Erythroblast (primary cell): ENCODE measurements around the gene NAPA.

Experiments used
- GATA1 ChIP-seq: IDR thresholded peaks from 2 replicates; pipeline ENCODE4 v1.6.1; 2011; ENCODE audit warnings: low read depth, mild to moderate bottlenecking, control low read depth, low read length, moderate library complexity
- POLR2A ChIP-seq: IDR thresholded peaks from 2 replicates; pipeline ENCODE4 v1.6.1; 2011; ENCODE audit warnings: mild to moderate bottlenecking, low read length

DNA sequence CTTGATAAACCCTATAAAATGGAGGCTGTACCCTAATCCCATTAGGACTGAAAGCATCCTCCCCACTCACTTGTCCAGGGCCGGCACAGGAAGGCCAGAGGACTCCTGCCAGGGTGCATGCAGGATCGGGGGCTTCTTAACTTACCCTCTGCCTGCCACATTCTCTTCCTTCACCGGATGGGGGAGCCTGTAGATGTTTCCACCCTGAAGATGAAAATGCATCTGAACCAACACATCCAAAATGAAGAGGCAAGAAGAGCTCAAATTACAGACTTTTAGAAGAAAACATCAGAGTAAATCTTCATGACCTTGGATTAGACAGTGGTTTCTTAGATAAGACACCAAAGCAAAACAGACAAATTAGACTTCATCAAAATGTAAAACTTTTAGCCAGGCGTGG is 25.9 kb upstream of the NAPA start:
- TF ChIP-seq GATA1 (no peak), POLR2A (no peak)
